Stomach (tissue), 4 donors: Measurements from ENCODE around the gene OPALIN.

Experiments used
- POLR2A ChIP-seq, 4 donors: fragments of 450-650 bp; IDR thresholded peaks; one replicate each; pipeline ENCODE4 v1.6.1; 2016; ENCODE audit warnings: antibody characterized with exemption in 4 of 4, control low read depth in 2 of 4, mild to moderate bottlenecking in 1 of 4, moderate library complexity in 1 of 4
- POLR2AphosphoS5 ChIP-seq, 3 donors: sonication (generic); formaldehyde crosslinking; IDR thresholded peaks; one replicate each; pipeline ENCODE4 v1.6.1; 2016; ENCODE audit warnings: antibody characterized with exemption in 3 of 3

DNA sequence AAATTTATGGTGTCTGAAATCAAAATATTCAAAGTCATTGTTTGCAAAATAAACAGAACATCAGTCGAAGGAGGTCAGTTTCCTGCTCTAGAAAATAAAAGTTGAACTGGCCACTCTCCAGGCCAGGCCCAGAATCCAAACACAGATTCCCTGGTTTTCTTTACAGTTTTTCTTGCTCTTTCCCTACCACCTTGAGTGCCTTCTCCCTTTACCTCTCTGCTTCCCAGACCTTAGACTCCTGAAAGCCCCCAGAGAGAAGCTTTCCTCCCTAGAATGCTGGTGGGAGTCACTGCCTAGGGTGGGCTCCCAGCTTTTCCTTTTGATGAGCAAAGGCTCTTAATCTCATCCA, 48.5 kb downstream of the OPALIN start:
- TF ChIP-seq POLR2AphosphoS5 (IDR thresholded peaks at IDR 0.05) (no peak), POLR2A (IDR thresholded peaks at IDR 0.05) (no peak)
